HG03469 (cell line): Measurements from ENCODE around the gene NEO1.

ENCODE experiments used
- ATAC-seq: cut with Tn5 transposase; IDR thresholded peaks from one replicate; pipeline ENCODE4 v1.9.1; 2021; ENCODE audit warnings: mild to moderate bottlenecking, moderate library complexity, moderate number of reproducible peaks; ENCODE audit not compliant: unreplicated experiment

The NEO1 gene

GRCh38 chr15:73249499-73249898 lies 197.2 kb downstream of the NEO1 start:
- ATAC-seq = no peak

DNA sequence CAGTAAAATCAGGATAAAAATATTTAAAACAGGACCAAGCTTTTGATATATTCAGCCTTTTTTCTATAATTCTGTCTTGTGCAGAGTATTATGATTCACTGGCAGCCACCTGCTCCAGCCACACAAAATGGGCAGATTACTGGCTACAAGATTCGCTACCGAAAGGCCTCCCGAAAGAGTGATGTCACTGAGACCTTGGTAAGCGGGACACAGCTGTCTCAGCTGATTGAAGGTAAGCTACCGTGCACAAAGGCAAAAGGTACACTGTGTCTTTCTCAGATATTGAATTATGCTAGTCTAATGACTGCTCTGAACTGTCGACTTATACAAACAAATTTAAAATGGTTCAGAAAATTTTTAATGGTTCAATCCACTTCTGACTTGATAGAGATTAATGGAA lies 202.3 kb downstream of the NEO1 start:
- ATAC-seq = no peak

DNA sequence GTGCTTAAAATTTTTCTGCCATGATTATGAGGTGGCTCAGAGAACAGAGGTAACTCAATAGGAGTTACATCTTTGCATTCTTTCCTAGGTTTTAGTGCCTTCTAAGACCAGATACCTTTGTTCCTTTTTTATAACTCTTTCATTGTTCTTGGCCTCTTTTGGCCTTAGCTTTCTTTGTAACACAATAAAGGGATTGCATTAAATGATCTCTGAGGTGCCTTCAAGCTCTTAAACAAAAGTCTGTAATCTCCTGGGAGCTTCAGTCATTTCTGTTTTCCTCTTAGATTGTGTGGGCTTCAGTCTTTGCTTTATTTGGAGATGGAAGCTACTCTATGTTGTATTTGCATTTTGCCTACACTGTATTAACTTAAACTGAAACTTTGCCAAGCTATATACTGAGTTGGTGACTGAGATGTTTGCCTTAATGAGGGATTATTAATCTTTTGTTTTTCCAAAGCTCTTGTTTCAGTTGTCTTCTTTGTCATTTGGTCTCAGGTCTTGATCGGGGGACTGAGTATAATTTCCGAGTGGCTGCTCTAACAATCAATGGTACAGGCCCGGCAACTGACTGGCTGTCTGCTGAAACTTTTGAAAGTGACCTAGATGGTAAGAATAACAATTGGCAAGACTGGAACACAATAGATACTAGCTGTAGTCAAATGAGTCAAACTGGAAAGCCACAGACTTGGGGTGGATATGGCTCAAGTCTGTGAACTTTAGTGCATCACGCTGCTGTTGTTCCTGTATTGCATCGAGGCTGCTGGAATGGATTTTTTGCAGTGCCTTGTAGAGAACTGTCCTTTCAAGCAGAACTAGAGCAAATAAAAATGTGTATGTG lies 206.2 kb downstream of the NEO1 start:
- ATAC-seq = peak; percentile 54

DNA sequence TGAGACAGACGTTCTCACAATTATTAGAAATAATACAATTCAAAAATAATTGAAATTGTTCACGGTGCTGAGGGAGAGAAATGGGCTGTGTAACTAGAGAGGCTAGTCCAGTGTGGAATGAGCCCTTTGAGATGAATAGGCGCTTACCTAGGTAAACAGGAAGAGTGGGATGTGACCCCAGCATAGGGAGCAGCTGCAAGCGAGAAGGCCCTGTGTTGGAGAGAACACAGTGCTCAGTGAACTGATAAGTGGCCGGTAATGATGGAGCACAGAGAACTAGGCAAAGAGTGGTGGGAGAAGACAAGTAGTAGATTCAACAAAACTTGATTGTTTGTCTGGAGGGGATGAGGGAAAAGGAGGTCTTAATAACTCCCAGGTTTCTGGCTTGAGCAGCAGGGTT lies 212.6 kb downstream of the NEO1 start:
- no peak for ATAC-seq

DNA sequence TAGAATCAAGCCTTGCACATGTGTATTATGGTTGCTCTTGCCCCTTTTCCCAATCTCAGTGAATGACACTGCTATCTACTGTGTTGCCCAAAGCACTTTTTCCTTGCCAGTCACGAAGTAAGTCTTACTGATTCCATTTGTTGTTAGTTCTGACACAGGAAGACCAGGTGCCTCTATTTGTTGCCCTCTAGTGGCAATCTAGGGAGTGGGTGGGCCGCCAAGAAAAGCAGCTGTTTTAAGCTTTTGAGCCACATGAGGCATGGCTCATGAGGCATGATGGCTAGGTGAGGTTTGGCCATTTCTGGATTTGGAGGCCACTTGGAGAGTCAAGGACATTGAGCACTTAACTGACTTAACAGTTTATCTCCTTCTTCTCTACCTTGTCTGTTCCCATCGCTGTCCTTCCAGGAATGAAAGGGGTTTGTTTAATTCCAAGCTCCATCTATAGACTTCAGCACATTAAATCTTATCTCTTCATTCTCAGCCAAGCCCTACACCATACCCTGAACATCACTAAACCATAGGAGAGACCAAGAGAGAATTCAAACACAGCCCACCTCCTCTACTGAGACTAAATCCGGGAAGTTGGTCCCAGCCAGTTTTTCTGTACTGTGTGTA lies 213.4 kb downstream of the NEO1 start:
- ATAC-seq = no peak

- ATAC-seq = no peak
Observed at GRCh38 chr15:73268457-73268856, 216.2 kb downstream of the NEO1 start.

DNA sequence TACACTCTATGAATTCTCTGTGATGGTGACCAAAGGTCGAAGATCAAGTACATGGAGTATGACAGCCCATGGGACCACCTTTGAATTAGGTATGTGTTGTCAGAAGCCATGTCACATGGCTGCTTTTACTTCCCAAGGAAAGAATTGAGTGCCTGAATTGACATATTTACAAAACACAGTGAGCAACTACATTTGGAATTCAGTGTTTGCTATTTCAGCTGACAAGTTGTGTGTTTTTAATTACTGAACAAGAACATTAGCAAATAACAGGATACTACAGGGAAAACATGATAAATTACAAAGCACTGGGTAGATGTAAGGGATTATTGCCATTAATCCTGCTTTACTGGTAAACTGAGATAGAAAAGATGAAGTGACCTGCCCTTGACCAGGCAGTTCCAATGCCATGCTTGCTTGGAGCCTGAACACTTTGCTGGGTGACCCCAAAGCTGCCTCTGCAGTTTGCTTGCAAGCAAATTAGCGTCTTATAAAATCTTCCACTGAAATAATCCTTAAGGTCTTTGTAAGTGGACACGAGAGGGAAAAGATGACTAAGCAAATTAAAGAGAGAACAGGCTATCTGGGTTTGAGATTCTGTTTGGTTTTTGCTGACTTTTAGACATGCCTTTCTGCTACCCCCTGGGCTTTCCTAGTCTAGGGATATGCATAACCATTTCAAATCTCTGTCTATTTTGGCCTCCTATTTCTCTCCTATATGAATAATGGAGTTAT lies 218.3 kb downstream of the NEO1 start:
- ATAC-seq = no peak

- ATAC-seq = no peak
Observed at GRCh38 chr15:73273181-73274002, 221.1 kb downstream of the NEO1 start.

DNA sequence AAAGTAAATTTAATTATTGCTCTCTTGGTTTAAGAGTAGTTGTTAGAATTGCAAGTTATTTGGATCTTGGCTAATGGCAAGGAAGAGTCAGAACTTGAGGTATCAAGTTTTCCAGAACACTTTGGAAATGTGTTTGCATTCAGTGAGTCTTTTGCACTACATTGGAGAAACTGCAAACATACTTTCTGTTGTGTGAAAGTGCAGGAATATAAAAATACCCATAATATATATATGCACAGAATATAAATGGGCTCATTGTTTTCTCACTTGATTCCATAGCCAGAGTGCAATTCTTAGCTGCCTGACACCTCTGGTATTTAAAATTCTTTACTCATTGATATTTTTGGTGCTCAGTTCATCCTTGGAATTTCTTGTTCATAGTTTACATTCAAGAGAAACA lies 223.6 kb downstream of the NEO1 start:
- no peak for ATAC-seq

DNA sequence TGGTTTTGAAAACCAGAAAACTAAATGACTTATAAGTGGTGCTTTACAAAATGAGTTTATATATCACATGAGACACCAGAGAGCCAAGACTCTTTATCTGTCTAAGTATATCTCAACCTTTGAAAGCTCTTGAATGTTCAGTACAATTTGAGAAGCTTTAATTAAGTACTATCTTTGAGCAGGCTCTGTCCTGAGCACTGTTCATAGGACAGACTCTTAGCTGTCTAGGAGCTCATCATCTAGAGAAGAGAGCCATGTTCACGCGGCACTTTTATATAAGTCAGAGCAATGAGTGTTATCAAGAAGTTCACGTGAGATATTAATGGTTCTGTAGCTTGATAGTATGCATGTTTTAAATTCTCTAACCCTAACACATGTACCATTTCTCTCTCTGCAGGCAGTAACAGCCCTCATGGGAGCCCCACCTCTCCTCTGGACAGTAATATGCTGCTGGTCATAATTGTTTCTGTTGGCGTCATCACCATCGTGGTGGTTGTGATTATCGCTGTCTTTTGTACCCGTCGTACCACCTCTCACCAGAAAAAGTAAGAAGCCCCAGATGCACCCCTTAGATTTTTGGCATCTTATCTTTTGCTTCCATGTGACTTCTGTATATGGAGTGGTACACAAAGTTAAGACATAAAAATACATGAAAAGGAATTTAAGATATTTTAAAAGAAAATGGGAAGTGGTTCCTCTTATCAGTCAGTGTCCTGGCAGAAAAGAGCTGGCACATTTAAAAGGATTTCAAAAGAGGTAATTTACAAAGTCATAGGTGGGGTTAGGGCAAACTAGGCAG lies 230.5 kb downstream of the NEO1 start:
- ATAC-seq = no peak

- no peak for ATAC-seq
Observed at GRCh38 chr15:73283366-73283962, 231.2 kb downstream of the NEO1 start.

DNA sequence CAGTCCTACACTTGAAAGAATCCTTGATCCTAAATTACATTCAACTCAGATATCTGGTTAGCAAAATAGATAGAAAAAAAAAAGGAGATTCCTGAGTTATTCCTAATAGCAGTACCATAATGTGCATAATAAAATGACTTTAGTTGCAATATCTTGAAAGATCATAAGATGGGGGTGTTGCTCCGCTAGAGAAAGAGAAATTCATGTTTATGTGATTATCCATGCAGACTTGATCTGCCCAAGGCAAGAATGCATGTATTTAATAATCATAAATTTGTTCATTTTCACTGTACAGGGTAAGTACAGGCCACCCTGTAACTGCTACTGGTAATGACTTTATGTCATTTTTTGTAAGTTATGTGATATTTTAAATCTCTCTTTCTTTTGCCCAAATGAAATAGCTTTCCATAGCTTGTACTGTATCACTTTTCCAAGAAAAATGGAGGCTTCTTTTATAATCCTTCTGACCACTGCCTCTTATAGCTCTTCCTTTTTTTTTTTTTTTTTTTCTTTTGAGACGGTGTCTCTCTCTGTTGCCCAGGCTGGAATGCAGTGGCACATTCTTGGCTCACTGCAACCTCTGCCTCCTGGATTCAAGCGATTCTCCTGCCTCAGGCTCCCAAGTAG lies 231.9 kb downstream of the NEO1 start:
- no peak for ATAC-seq

- ATAC-seq = no peak
Observed at GRCh38 chr15:73286311-73286710, 234.0 kb downstream of the NEO1 start.

DNA sequence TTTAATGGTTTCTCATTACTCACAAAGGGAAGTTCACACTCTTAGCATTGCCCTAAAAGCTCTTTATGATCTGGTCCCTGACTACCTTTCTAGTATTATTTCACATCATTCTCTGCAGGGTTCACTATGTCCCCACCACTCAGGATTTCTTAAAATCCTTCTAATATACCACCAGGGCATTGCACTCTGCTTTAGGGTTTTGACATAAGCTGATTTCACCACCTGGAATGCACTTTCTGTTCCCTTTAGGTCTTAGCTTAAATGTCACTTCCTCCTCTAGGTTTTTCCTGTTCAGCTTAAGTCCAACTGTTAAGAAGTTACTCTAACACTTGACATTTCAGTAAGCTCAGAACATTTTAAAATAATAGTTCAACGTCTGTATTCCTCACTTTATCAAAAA lies 234.8 kb downstream of the NEO1 start:
- no peak for ATAC-seq

- no peak for ATAC-seq
Observed at GRCh38 chr15:73291441-73291840, 239.2 kb downstream of the NEO1 start.

- no peak for ATAC-seq
Observed at GRCh38 chr15:73293773-73294172, 241.5 kb downstream of the NEO1 start.

DNA sequence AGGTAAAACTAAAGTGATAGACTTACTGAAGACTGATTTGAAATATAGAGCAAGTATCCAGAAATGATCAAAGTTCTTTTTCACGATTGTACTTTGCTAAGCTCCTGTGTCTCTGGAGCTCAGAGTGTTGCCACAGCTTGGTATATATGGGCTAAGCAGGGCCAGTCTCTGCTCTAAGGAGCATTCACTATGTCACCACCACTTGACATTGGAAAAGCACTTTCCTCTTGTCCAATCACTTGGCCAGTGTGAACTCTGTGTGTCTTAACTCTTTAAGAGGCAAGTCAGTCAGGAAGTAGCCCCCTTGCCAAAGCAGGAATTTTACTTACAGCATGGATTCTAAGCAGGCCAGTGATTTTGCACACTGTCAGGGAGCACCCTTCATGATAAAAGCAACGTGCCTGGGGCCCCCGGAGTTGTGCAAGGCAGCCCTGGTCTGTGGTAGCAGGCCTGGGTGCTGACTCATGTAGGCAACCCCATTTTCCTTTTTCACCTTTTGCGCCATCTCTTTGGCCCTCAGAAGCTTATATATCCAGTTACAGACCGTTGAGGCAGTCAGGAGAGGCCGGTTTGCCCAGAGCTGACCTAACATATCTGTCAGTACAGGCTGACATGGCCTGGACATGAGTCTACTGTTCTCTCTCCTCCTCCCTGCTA lies 243.5 kb downstream of the NEO1 start:
- ATAC-seq = no peak

DNA sequence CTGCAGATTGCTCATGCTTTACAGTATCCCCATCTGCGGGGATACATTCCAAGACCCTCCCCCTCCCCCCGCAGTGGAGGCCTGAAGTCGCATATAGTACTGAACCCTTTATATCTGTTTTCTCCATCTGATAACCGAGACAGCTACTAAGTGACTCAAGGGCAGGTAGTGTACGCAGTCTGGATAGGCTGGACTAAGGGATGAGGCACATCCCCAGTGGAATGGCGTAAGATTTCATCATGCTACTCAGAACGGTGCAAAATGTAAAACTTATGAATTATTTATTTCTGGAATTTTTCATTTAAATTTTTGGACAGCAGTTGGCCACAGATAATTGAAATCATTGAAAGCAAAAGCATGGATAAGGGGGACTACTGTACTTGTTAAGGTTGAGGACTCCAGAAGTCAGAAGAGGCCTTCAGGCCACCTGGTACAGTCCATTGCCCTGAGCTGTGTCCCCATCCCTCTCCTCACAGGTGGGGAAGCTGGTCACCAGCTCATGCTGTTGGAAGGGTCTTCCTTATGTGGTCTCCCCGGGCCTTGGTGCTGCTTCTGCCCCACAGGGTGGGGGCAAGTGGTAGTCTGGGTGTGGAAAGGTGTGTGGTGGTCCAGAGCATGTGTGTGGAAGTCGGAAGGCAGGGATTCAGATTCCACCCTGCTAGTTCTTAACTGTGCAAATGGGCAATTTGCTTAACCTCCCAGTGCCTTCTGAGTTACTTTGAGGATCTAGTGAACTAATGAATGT lies 244.5 kb downstream of the NEO1 start:
- no peak for ATAC-seq
